Stimulated activated CD8-positive, alpha-beta memory T cell treated with anti-CD3 and anti-CD28 coated beads, Interleukin-2, amount 100 ng/mL, for 1 hour (primary cell): ENCODE results near the gene FAM210A.
"Not testable (repeated sequence)": the region's sequence is repeated elsewhere in the genome, so short reads cannot be mapped to it uniquely, and the experiment has no call there.

ENCODE experiments used
- DNase-seq, 2 donors: peaks; one replicate each; pipeline ENCODE4 v3.0.0-alpha.2; 2020; ENCODE audit warnings: low read depth in 2 of 2

Gene FAM210A, protein sequence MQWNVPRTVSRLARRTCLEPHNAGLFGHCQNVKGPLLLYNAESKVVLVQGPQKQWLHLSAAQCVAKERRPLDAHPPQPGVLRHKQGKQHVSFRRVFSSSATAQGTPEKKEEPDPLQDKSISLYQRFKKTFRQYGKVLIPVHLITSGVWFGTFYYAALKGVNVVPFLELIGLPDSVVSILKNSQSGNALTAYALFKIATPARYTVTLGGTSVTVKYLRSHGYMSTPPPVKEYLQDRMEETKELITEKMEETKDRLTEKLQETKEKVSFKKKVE

DNA sequence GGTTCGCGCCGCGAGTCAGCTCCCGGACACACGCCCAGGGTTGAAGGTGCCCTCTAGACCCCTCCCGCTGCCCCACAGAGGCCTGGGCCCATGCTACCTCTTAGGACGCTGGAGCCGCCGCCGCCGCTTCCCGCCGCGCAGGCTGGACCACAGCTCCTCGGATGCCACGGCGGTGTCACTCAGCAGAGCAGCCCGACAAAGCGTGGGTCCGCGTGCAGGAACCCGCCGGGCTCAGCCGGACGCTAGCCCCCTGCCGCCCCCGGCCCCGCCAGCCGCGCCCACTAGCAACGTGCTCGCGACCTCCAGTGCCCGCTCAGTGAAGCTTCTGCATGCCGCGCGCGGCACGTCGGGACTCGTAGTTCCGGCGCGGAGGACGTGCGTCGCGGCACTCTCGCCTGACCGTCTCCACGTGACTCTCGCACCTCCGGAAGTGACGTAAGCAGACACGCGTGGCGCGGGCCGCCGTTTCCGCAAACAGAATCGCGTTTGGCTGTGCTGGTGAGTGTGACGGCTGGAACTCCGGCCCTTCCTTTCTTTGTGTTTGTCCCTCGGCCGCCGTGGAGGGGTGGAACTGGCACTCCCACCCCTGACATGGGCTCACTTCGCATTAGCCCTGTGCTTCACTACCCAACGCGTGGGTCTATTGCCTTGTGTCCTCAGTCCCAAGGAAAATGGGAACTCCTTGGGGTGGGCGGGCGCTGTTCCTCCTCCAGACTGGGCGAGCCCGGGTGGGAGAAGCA, at the start of gene FAM210A, which contains the start of gene RNMT:
TSS of gene FAM210A (minus strand) at position 327 of the 740 bp plus-strand sequence. CDS start 44,481 bp downstream, outside the sequence.
TSS of gene RNMT (plus strand) at position 442 of the 740 bp plus-strand sequence. CDS start 4,845 bp downstream, outside the sequence.
- DNase-seq, result peak; percentile 86 to 88

DNA sequence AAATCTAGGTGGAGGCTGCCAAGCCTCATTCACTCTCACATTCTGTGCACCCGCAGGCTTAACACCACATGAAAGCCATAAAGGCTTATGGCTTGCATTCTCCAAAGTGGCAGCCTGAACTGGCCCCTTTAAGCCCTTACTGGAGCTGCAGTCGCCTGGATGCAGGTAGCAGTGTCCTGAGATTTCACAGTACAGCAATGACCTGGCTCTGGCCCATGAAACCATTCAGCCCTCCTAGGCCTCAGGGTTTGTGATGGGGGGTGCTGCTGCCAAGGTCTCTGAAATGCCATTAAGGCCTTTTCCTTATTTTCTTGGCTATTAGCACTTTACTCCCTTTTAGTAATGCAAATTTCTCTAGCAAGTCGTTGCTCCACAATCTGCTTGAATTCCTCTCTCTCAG, 48.7 kb upstream of the FAM210A start:
- no peak for DNase-seq

DNA sequence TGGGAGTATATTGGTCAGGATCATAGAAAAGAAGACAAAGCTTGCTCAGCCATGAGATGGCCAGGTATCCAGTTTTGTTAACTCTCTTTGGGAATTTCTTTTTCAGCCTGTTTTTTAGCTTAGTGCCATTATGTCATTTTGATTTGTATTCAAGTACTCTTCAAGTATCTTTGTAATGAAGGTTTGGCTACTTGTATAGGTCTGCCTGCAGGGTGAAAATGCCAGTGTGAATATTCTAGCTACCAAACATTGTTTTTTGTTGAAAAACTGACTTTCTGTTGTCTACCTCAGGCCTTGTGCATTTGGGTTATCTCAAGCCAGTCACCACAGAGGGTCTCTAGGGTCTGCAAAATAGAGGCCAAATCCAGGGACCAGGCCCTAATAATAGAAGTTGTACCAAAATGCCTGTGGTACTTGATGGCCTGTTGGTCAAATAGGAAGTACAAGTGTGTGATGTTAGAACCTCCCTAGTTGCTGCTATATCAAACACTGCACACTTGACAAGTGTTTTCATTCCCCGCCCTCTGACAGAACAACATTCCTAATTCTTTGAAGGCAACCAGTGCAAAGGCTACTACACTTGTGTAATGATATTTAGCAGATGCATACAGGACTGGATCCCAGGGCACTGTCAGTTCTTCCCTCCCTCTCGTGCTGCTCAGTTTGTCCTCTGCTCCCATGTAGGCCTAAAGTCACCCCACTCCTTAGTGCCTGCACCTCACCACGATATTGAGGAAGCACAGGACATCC, 36.5 kb upstream of the FAM210A start:
- no peak for DNase-seq

DNA sequence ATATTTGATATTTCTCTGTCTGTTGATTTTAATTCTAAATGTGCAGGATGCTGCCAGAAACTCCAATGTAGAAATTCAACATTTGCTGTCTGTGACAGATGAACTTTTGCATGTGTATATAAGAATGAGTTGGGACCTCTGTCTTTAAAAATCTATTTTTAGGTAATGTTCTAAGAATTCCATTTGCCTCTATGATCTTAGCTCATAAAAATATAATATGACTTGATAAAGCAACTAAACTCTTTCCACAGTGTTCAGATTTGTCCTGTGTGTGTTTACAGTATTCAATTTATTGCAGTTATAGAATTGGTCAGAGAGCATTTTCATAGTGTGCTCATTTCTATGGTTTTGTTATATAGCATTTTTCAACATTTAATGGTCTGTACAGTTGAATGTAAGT, 33.7 kb upstream of the FAM210A start:
- no peak for DNase-seq

DNA sequence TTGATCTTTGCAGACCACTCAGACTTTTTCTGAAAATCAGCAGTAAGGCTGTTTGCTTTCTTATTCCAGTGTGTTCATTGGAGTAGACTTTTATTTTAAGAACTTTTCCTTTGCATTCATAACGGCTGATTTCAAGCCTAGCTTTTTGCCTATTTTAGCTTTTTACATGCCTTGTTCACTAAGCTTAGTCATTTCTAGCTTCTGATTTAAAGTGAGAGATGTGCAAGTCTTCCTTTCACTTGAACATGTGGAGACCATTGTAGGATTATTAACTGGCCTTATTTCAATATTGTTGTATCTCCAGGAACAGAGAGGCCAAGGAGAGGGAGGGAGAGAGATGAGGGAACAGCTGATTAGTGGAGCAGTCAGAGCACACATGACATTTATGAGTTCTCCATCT, 32.3 kb upstream of the FAM210A start:
- no peak for DNase-seq

DNA sequence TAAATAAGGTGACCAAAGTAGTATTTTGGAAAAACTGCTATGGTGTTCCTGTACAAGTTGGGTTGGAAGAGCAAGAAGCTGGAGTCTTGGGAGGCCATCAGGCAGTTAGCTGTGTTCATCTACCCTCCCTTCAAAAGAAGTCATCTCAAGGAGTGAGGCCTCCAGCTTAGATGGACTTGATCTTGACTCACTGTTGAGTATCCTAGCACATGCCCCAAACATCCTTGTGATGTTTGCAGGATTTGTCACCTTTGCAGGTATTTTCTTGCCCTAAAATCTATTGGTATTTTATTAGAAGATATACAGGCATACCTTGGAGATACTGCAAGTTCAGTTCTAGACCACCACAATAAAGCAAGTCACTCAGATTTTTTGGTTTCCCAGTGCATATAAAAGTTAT, 30.3 kb upstream of the FAM210A start:
- DNase-seq, result no peak

DNA sequence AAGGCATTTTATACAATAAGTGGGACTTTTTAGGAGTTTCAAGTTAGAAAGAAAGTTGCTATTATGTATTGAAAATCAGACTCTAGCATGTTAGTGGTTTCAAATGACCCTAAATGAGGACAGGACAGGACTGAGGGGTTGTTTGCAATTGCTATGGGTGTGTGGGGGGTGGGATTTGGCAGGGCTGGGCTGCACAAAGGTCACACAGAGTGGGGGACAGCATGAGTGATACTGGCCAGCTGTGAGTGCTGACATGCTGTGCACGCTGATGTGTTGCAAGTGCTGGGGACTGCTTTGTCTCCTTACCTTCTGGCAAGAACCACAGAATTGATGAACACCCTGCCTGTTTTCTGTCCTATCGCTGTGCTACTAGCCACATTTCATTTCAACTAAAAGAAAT, 29.9 kb upstream of the FAM210A start:
- no peak for DNase-seq

DNA sequence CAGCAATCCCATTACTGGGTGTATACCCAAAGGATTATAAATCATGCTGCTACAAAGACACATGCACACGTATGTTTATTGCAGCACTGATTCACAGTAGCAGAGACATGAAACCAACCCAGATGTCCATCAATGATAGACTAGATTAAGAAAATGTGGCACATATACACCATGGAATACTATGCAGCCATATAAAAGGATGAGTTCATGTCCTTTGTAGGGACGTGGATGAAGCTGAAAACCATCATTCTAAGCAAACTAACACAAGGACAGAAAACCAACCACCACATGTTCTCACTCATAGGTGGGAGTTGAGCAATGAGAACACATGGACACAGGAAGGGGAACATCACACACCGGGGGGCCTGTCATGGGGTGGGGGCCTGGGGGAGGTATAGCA, 25.2 kb upstream of the FAM210A start:
- DNase-seq, result not testable (repeated sequence)

DNA sequence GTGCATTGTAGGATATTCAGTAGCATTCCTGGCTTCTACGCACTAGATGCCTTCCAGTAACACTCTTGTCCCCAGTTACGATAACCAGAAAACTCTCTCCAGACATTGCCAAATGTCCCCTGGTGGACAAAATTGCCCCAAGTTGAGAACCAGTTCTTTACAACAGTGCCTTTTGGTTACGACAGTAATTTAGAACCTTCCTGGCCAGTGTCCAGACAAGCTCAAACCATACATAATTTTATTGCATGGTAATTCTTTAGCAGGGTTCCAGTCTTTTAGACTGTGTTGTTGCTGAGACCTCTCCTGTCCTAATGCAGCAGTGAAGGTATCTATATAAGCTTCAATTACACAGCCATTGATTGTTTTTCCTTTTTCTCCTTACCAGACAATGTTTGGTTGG, 20.3 kb upstream of the FAM210A start:
- no peak for DNase-seq

DNA sequence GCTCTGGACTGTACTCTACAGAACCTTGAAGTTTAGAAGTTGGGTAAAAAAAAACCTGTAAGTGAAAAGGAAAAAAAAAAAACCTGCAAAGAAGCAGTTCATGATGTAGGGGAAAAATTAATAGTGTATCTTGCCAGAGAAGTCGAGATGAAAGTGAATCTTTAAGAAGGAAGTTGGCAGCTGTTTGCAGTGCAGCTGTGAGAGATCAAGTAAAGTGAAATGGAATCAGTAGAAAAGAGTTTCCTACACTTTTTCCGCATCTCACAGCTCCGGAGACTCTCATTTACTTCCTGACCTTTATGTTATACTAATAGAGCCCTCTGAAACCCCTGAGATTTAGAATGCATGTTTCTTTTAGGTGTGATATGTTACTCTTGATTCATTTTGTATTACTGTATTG, 19.3 kb upstream of the FAM210A start:
- DNase-seq, result no peak

DNA sequence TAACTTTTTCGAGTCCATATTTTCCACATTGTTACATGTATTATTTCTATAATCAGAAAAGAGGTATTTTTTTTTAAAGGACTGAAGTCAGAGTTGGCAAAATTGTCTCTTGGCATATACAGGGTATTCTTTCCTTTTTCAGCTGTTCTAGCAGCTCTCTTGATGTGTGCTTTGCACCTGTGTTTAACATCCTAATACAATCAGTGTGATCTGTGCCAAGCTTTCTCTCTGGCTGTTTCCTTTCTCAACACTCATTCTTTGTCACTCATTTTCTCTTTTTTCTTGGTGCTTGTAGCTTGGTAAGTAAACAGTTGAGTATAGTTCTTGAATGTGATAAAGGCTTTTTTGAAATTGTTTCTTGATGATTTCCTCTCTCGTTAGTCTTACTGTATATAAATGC, 9.3 kb upstream of the FAM210A start:
- DNase-seq, result no peak

DNA sequence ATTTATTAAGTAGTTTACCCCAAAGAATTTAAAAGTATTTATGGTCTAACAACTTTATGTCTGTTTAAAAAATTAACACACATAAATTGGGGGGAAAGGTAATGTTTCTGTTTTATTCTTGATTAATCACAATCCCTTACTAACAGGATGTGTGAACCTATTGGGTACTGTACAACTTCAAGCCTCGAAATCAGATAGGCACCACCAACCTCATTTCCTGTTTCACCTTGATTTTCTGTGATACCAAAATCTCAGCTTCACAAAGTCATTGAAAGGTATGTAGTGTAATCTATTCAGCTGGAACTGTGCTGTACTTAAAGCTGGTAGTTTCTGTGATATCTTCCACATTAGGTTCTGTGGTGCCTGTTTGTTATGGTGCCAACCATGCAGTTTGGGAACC, 4.1 kb upstream of the FAM210A start:
- no peak for DNase-seq

DNA sequence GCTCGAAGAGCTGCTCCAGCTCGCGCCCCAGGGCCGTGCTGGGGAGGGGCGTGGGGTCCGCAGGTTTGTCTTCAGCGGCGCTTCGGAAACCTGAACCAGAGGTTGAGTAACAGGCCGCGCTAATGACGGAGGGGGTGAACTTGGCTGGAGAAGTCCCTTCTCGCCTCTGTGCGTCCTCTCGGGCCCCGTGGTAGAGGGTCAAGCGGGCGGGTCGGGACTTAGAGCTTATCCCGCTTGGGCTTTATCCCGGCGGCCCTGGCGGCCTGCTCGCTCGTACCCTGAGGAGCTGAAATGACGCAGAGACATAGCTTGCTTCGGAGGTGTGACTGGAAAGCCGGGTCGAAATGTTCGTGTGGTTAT, 594 bp upstream of the FAM210A start:
- DNase-seq, result no peak

DNA sequence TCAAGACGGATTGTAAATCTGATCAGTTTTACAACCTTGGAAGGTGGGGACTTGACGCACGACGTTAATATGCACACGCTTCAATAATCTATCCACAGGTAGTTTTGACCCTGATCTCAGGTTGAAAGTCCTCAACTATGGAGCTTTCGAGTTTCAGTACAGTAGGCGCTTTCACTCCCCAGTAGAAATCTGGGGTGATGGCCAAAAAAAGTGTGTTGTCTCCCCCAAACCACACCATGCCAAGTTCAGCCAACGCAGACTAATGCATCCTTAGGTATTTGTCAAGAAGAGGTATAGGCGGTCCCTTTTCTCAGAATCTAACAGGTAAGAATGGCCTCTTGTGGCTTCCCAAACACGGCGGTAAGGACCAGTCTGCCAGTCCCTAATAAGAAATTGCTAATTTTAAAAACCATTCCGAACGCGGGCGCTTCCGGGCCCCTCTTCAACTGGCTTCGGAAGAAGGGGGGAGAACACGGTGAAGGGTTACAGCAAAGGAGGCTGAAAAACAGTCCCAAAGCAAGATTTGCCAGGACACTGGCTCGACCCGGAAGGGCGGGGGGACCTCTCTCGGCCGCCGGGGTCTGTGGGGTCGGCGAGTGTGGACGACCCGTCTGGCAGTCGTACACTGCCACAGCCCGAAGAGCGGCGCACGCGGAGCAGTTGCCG, 659 bp downstream of the FAM210A start:
- no peak for DNase-seq

DNA sequence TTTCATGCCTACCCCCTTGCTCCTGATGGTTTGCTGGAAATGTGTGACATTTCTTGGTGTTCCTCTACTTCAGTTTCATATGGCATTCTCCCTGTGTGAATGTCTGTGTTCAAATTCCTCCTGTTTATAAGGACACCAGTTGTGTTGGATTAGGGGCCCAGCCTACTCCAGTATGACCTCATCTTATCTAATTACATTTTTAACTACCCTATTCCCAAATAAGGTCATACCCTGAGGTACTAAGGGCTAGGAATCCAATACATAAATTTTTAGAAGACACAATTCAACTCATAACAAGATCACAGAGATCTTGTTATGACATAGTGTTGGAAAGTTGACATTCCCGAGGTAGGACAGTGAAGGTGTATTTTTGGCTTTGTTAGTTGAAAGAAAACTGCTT, 5.5 kb downstream of the FAM210A start:
- no peak for DNase-seq

DNA sequence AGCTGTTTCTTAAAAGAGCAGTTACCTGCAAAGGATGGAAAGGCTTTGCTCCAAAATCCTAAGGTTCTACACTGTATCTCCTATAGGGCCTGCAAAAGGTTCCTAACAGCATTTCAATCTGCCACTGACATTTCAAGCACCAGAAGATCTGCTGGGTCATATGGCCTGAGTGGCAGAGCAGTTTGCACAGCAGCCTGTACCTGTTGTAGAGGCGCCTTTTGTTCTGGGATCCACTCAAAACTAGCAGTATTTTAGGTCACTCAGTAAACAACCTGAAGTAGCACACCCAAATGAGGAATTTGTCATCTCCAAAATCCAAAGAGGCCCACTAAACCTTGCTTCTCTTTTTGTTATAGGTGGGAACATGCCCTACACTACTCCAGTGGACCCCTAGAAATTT, 6.2 kb downstream of the FAM210A start:
- DNase-seq, result no peak

DNA sequence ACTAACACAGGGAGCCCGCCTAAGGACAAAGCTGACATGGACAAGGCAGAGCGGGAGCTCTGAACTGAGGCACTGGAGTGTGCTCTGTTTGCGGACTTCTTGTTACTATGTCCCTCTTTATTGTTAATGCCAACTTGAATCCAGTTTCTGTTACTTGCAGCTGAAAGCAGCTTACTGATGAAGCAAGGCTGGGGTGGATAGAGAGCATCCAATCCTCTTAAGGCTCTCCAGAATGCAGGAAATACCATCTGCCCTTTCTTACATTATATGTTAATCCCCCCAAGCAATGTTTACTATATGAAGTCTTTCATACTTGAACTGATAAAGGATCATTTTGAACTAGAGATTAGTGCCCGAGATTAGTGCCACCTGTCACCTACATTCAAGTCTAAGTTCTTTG, 9.4 kb downstream of the FAM210A start:
- DNase-seq, result no peak

DNA sequence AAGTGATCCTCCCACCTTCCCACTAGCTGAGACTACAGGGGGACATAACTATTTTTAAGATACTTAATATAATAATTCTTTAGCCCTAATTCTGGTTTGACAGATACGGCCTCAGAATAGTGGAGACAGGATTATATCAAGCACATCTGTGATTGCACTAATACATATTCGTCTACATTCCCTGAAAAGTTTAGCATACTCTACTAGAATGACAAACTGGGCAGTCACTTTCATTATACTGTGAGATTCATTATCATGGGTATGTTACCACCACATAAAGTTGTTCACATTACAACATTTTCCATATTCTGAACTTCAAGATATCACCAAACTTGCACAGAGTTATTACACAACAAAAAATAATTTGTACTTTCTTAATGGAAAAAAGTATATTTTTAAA, 11.0 kb downstream of the FAM210A start:
- DNase-seq, result no peak

DNA sequence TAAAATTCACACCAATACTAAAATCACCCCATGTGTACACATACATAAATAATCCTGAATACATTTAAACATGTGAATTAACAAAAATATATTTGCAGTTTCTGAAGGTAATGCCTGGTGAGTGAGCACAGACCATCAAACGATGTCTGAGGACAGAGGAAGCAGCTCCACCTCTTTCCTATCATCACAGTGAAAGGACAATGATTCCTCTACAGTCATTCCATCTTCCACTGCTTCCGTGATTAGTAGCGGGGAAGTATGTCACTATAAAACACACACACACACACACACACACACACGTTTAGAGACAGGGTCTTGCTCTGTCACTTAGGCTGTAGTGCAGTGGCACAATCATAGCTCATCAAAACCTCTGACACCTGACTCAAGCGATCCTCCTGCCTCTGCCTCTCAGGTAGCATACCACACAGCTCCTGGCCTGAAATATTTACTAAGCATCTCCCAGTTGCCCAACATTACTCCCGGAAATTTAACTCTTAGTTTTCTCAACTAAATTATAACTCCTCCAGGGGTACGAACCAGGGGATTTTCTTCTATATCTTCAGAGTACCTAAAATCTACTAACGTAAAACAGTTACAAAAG, 12.8 kb downstream of the FAM210A start:
- DNase-seq, result no peak

DNA sequence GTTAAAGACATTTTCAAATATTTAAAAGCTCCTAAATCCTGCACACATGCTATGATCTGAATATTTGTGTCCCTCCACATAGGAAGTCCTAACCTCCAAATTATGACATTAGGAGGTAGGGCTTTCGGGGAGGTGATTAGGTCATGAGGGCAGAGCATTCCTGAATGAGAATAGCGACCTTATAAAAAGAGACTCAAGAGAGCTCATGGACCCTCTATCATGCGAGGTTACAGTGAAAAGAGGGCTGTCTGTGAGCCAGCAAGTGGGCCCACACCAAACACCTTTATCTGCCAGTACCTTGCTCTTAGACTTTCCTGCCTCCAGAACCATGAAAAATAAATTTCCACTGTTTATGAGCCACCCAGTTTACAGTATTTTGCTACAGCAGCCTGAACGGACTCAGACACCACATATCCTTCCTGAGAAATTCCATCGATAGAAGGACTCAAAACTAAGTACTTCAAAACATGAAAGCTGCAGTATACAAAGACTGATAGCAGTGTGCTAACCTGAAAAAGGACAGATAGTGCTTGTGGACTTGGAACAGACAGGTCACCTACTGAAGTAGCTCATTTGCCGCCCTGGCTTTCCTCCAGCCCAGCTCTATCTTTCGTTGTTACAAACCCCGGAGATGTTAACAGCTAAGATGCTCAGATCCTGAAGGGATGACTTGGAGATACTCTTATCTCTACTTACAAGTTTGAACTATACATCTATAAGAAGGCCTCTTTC, 13.8 kb downstream of the FAM210A start:
- DNase-seq, result no peak

DNA sequence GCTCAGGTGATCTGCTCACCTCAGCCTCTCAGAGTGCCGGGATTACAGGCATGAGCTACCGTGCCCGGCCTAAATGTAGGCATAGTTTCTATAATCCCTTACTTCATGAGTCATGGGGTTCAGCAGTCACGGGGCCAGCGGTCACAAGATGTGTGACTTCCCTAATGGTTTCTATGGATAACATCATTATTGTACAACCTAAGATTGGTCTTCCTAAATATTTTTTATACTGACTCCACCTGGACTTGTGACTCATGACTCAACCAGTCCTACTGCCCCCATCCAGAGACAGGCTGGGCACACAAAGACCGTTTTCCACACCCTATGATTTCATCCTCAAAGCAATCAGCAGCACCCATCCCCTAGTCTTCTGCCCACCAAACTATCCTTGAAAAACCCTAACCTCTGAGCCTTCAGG, 15.9 kb downstream of the FAM210A start:
- no peak for DNase-seq
